SIG-M5 (cell line): ENCODE data around the gene CDC73.
"Not testable (repeated sequence)": the region's sequence is repeated elsewhere in the genome, so short reads cannot be mapped to it uniquely, and the experiment has no call there.

Experiments used
- DNase-seq: peaks from one replicate; lab custom pipeline; 2025; lab: John Stamatoyannopoulos, UW

Gene CDC73

DNA sequence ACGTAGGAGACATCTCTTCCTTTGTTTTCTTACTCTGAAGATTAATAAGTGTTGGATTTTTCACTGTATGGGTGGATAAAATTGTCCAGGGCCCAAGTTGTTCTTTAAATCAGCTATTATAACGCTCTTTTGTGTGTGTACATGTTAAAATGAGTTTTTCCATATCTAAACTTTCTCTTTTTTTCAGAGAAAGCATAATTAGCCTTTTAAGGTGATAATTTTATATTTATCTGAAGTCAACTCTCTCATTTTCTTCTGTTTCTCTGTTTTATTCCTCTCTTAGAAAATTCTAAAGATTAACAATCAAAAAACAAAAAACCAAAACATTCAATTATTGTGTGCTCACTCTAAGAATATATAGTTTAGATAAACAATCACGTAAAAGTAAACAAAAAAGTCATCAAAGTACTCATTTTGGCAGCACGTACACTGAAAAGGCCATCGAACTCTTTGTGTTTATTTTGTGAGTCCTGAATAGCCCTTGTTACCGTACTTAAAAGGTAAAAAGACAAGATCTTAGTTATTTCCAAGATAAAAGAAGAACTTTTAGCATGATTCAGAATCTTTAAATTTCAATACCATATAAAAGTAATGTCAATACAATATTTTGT is 7.2 kb upstream of the CDC73 start:
- DNase-seq: no peak

DNA sequence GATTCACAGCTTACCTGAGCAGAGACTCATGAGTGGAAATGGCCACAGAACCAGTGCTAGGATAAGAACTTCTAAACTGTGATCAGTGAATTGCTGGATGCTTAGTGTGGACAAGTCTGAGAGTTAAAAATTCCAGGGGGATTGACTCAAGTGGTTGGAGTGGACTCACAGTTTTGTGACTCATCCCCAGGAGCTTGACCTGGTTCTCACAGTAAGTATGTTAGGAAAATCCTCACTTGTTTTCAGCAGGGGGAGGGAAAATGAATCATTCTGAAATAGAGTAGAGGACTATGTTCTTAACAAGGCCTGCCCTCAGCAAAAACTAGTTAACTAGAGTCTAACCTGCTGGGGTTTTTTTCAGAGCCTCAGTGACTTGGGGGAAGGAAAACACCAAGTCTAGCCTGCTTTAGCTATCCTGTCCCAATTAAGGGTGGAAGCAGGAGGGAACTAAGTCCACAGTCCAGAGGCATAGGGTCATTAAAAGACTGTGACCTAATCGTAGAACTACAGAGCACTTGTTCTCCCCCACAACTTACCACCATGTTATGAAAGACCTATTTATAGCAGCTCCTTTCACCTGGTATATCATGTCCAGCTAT is 6.1 kb upstream of the CDC73 start:
- no peak for DNase-seq

DNA sequence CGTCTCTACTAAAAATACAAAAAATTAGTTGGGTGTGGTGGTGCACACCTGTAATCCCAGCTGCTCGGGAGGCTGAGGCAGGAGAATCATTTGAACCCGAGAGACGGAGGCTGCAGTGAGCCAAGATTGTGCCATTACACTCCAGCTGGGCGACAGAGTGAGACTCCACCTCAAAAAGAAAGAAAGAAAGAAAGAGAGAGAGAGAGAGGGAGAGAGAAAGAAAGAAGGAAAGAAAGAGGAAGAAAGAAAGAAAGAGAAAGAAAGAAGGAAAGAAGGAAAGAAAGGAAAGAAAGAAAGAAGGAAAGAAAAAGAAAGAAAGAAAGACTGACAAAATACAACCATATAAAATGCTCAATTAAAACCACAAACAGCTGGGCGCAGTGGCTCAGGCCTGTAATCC is 4.7 kb upstream of the CDC73 start:
- not testable (repeated sequence) for DNase-seq

DNA sequence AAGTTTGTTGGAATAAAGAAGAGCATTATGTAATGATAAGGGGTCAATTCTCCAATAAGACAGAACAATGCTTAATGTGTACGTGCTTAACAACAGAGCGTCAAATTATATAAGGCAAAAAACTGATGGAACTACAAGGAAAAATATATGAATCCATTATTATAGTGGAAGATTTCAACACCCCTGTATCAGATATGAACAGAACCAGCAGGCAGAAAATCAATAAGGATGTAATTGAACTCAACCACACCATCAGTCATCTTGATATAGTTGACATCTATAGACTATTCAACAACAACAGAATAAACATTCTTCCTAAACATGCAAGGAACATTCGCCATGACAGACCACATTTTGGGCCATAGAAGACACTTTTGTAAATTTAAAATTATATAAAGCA is 3.6 kb upstream of the CDC73 start:
- no peak for DNase-seq

DNA sequence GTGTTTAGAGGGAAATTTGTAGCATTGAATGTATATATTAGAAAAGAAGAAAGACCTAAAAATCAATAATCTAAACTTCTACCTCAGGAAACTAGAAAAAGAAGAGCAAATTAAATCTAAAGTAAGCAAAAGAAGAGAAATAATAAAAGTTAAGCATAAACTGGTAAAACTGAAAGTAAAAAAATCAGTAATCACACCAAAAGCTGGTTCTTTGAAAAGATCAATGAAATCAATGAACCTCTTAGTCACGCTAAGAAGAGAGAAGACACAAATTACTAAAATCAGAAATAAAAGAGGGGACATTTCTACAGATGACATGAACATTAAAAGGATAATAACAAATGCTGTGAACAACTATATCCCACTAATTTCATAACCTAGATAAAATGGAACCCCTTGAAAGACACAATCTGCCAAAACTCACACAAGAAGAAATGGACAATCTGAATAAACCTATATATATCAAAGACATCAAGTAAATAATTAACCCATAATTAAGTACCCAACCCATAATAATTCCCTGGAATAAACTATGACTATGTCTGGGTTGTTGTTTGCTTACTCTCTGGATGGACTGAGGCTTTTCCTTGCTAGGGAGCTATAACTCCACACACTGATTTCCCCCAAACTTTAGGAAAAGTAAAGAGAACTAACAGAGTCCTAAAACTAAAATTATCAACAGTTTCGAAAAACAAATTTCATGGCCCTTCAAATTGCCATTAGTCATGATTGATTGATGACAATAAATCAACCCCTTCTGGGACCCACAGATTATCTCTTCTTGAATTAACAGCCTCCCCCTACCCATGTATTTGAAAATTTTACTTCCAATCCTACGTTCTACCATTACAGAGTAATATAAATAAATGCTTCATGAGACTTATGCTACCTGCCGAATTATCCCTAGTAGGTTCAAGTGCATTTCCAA is 2.8 kb upstream of the CDC73 start:
- no peak for DNase-seq

DNA sequence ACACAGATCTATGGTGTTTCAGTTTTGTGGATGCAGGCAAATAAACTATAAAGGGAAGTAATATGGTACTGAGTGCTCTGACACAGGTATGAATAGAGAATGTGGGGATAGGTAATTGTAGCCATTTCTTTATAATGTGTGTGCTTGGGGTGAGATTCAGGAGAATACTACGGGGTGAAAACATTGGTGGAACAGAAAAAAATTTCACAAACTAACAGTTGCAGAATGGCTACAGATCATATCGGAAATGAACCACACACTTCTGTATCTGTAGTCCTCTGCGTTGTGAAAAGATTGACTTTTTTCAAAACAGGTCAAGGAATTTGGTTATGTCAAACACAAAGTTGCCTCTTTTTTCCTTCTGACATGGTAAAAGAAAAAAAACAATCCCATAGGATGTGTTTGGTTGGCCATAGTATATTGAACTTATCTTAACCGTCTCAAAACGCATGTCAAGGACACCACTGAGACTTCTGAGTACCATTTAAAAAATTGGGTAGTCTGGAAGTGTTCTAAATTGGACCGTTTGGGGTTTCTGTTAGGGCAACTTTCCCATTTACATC is 1.1 kb upstream of the CDC73 start:
- no peak for DNase-seq

DNA sequence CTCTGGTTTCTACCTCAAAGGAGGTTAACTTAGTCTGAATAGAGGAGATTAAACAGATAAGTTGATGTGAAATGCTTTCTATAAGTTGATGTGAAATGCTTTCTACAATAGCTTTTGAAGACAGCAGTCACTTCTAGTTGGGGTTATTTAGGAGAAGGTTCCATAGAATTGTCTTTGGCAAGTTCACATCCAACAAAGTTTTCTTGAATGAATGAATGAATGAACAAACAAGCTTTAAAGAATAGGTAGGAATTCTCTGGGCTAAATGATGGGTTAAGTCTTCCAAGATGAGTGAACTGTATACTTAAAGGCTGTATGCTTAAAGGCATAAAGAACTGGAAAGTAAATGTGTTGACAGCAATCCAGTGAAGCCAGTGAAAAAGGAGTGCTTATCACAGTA is 1.9 kb downstream of the CDC73 start:
- DNase-seq: no peak

DNA sequence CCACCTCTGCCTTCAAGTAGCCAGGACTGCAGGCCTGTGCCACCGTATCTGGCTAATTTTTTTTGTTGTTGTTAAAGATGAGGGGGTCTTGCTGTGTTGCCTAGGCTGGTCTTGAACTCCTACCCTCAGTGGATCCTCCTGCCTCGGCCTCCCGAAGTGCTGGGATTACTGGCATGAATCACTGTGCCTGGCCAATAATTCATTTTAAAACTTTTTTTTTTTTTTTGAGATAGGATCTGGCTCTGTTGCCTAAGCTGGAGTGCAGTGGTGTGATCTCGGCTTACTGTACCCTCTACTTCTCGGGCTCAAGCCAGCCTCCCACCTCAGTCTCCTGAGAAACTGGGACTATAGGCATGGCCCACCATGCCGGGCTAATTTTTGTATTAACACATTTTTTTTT is 3.5 kb downstream of the CDC73 start:
- DNase-seq: no peak

DNA sequence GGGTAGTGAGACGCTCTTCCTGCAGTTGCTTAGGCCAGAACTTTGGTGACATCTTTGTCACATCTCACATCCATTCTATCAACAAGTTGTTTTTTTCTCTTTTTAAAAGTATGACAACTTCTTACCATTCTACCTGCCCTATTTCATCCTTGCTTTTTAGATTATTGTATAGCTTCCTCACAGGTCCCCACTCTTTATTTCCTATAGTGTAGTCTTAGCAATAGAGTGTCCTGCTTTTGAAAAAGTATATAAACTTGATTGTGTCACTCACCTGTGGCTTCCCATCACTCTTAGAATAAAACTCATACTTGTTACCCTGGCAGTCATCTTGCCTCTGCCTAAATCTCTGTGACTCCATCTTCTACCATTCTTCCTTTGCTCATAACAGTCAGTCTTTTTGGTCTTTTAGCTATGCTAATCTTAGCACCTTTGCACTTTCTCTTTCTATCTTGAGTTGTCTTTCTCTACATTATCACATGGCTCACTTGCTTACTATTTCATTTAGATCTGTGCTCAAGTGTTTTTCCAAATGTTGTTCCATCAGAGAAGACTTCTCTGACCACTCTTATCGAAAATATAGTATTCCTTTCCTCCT is 9.5 kb downstream of the CDC73 start:
- DNase-seq: no peak

DNA sequence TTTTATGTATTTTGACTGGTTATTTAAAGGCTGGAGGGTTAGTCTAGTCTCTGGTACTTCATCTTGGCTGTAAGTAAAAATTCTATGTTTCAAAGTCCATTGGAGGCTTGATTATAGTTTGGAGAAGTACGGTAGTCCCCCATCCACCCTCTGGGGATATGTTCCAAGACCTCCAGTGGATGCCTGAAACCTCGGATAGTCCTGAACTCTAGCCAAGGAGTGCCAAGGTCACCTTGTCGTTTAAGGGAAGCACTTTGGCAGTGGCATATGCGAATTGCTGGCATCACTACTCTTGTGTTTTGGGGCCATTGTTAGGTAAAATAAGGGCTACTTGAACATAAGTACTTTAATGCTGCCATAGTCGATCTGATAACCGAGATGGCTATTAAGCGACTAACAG is 18.4 kb downstream of the CDC73 start:
- no peak for DNase-seq

DNA sequence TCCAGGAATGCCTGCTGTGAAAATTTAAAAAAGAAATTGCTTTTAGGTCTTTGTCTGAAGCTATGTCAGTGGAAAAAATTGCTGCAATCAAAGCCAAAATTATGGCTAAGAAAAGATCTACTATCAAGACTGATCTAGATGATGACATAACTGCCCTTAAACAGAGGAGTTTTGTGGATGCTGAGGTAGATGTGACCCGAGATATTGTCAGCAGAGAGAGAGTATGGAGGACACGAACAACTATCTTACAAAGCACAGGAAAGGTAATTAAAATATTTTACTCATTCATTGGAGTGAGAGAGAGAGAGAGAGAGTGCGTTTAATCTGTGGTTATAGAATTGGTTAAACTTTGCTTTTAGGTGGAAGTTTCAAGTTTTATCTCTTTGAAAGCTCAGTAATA is 20.0 kb downstream of the CDC73 start:
- no peak for DNase-seq

DNA sequence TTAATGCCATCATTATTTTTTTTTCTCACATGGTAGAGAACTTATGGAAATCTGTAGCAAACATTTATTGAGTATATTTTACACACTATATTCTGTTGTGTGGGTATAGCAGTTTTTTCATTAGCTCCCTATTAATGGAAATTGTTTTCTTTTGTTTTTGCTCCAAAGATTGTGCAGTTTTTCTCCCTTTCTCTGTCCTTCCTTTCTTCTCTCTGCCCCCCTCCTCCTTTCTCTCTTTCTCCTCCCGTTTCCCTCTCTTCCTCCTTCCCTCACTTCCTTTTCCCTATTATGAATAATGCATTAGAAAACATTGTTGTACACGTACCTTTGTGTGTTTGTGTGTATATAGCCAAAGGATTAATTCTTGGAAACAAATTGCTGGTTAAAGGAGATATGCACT is 20.6 kb downstream of the CDC73 start:
- DNase-seq: no peak

DNA sequence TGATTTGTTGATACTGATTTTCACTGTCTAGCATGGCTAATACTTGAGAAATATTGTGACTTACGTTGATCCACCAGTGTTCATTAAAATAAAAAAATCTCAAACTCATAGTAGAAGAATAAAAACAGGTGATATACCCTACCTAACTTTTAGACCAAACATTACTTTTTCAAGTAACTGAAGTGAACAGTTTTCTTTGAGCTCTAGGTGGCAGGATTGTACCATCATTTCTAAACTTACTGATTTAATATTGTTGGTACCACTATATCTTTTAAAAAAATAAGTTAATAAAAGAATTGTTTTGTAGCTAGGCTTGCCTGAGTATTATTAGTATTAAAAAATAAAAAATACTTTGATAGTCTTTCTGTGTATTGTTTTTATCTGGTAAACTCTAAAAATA is 21.5 kb downstream of the CDC73 start:
- DNase-seq: no peak

DNA sequence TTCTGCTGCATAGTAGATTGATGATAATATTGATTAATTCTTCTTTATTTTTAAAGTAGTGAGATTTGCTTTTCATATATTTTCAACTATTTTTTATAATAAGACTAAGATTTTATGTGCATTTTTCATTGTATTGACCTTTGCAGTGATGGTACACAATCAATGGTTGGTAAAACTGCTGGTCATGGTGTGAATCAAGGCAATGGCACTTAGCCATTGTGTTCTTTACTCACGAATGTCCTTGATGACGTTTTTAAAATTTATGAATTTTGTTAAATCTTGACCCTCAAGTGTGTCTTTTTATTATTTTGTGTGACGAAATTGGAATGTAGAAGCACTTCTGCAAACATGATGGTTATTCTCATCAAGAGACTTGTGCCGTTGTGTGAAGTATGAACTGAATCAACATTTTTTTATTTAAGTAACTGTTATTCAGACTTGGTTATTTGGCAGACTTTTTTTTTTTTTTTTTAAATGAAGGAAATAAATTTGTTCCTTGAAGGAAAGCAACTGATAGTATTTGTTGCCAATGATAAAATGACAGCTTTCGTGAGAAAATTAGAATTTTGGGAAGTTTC is 22.6 kb downstream of the CDC73 start:
- DNase-seq: no peak

DNA sequence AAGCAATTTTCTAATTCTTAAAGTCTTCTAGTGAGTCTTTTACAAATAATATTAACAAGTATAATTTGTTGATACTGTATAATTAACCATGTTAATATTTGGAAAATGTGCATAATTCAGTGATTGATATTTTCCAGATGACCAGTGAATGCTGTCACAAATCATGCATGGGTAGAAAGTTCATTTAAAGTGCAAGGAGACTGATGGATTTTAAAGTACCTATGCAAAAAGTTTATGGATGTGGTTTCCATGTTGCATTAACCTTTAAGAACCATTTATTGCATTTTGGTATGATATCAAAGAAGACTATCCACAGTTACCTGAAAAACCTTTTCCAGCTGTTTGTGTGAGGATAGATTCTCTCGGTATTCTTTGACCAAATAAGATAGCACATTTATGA is 23.2 kb downstream of the CDC73 start:
- no peak for DNase-seq

DNA sequence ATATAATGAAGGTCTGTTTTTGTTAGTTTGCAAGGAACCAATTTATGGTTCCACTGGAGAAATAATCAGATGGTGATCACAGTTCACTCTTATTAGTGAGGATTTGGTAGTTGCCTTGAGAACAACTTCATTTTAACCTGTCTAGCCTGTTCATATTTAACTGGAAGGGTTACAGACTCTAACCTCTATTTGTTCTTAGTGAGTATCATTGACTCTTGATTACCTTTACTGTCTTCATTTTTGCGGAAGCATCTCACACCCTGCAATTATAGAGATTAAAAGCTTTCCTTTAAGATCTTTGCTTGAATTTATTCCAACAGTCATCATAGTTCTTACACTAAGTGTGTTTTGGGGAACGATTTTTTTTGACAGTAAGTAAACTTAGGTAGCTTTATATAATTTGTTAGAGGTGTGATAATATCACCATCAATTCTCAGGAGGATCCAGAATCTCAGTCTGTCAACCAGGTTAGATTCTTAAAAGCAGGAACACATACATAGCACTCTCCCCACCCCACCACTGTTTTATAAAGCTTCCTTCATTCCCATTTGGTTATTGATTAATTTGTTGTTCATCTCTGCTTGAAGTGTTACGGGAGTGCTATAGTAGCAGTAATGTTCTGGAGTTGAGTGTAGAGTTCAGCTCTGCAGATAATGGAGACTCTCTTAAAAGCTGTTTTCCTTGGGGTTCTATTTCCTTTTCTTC is 34.4 kb downstream of the CDC73 start:
- DNase-seq: no peak

DNA sequence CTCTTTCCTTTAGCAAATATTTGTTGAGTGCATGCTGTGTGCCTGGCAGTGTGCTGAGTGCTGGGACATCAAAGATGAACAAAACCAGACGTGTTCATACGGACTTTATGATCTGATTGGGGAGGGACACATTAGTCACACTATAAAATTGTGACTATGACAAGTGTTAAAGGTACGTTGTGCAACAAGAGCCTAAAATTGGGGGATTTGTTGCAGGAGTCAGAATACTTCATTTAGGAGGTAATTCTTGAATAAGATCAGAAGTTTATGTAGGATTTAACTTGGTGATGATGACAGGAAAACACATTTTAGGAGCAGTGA is 35.0 kb downstream of the CDC73 start:
- no peak for DNase-seq

DNA sequence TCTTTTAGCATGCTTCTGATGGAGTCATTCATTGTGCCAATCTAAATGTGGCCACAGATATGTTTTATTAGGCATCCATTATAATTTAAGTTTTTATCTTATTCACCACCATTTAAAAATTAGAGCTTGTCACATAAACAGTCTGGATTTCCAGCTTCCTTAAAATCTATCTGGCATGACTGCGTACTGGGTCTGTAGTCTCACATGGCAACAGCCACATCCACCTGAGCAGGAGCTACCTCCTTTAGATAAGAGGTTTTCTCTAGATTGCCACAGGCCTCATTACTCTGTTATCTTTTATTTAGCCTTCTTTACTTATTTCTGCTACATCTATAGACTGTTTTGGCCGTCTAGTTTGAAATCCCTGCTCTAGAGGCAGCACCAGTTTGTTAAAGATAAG is 35.5 kb downstream of the CDC73 start:
- no peak for DNase-seq

DNA sequence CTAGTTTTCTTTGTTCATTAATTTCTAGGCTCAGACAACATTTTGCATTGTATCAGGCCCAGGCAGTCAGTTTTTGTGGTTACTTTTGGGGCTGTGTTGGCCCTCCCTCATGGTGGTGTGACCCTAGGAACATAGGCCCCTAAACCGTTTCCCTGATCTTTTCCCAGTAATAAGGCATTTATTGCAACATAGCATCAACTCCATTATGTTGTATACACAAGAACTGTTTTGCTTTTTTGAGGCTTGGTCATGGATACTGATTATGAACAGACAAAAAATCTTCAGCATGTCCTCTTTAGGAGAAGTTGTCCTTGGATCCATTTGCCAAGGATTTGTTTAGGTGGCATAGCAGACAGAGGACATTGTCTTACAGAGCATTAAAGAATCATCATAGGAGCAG is 54.3 kb downstream of the CDC73 start:
- DNase-seq: no peak

DNA sequence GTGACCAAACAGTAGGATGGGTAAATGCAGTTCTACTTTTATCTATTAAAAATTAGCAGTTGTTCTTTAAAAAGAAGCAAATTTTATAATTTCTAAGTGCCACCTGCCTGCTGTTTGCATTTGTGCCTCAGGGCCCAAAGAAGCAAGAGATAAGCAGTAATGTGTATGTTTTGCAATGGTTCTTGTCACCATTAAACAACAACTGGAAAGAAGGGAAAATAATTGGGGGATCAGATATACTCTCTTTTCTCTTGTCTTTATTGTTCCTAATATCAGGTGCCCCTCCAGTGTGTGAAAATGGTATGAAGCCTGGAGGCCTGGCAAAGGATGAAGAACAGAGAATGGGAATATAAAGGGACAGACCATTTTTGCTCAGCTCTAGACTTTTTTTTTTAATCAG is 55.0 kb downstream of the CDC73 start:
- no peak for DNase-seq

DNA sequence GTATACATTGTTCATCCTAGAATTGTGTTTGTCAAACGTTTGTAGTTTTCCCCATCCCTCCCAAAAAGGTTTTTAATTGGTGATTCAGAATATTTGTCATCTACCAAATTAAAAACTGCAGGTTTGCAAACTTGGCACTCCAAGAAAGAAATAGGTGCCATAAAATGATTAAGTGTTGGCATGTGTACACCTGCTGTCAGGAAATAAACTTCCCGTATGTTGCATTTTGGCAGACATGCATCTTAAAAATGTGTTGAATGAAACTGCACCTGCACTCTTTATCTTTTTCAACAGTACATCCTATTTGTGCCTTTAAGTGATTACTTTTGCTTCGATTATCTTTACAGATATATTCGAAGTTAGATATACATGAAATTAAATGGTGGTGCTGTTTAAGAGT is 57.3 kb downstream of the CDC73 start:
- no peak for DNase-seq

DNA sequence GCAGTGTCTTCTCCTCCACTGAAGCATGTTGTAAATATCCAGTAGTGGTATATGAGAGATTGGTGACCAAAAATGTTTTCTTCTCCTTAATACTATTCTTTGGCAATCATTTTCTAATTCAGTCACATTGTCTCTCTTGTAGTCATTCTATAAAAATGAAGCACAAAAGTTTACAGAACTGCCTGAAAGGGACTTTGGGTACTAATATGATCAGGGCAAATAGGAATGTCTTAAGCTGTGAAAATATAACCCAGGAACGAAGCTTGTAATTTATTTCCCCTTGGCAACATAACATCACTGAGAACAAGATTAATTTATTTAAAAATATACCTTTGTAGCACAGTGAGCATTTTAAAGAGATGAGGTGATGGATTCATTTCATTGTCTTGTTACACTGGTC is 59.7 kb downstream of the CDC73 start:
- DNase-seq: no peak
